HG03095 (cell line): ENCODE results near the gene NR3C2.
"Not testable (repeated sequence)": the region's sequence is repeated elsewhere in the genome, so short reads cannot be mapped to it uniquely, and the experiment has no call there.

Experiments used
- ATAC-seq: cut with Tn5 transposase; IDR thresholded peaks from one replicate; pipeline ENCODE4 v1.9.1; 2021; ENCODE audit warnings: moderate library complexity; ENCODE audit not compliant: unreplicated experiment

The NR3C2 gene

DNA sequence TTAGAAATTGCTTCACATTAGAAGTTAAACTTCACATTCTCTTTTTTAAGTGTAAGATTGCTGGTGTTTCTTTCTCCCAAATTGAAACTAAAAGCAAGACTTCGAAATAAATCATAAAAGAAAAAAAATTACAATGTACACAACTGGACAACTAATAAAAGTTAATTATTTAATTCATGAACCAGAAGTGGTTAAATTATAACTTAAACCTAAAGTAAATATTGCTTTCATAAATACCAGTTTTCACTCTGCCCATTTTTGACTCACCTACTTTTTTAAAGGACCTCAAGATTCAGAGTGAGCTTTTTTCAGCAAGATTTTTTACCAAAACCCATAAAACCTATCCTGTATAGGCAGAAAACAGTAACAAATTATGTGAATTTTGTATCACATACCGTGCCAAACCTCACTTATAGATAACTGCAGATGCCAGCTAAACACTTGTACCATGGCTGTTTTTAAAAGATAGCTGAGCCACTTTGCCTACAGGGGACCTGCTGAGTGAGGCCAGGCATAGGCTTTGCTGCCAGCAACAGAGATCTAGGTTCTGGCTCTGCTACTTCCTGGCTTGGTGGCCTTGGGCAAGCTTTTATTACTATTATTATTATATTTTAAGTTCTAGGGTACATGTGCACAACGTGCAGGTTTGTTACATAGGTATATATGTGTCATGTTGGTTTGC is 259.8 kb downstream of the NR3C2 start:
- ATAC-seq: no peak

DNA sequence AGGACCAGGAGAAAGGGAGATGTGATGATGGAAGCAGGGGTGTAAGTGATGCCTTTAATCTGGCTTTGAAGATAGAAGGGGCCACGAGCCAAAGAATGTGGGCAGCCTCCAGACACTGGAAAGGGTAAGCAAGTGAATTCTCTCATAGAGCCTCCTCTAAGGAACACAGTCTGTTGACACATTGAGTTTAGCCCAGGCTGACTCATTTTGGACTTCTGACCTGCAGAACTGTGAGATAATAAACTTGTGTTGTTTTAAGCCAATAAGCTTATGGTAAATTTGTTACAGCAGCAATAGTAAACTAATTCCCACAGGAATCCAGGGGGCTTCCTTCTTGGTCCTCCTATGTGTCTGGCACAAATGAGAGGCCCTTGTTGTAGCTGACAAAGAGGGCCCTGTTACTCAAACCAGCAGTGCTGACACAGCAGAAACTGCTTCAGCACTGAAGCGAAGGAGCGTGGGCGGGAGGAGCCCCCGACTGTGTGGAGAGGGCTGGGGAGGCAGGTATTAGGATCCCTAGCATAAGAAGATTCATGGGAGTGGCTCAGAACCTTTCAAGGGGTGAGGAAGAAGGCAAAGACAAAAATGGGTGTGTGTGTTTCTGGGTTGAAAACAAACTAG is 268.7 kb downstream of the NR3C2 start:
- no peak for ATAC-seq

DNA sequence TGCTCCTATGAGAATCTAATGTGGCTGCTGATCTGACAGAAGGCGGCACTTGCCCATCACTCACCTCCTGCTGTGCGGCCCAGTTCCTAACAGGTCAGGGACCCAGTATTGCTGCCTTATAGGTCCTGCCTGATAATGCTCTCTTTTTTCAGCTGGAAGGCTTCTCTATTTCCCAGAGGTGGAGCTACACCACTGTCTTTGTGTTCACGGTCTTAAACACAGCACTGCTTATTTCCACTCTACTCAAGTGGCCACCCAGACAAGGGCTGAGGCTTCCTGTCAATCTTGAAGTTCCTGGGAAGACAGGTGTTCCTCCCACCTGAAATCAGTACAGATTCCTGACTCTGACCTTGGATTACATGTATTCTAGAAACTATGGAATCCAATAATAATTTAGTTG is 270.6 kb downstream of the NR3C2 start:
- ATAC-seq: no peak

DNA sequence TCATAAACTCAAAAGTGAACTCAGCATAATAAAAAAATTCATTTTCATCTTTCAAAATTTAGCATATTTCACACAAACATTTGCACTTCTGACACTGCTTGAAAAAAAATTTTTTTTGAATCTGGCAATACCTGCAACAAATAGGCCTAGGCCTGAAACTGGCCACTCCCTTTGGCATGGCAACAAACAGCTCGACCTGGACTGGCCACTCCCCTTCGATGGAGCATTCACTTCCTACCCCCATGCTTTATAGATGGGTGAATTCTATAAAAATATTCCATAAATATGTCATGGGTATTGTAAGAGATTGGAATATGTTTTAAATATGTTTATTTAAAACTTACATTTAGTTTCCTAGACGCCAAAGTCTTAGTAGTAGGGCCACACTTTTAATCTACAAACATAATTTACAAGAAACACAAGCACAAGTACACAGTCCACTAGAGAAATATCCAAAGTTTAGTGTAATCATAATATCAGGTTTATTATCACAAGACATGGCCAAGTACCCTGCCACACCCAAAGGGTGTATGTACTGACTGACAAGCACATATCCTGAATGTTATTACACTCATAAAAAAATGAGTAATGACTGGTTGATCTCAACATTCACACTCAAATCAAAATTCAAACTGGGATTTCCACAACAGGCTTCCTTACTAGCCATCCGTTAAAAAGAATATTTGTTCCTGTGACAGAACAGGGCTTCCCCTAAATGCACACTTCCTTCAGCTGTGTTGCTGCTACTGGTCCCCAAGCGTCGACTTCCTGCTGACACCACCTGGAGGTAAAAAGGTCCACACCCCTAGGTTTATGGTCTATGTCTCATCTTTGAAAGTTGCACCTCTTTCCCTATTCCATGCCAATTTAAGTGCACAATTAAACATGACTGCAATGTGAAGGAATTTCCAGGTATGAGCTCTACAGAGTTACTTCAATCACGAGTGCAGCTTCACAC is 271.5 kb downstream of the NR3C2 start:
- no peak for ATAC-seq

DNA sequence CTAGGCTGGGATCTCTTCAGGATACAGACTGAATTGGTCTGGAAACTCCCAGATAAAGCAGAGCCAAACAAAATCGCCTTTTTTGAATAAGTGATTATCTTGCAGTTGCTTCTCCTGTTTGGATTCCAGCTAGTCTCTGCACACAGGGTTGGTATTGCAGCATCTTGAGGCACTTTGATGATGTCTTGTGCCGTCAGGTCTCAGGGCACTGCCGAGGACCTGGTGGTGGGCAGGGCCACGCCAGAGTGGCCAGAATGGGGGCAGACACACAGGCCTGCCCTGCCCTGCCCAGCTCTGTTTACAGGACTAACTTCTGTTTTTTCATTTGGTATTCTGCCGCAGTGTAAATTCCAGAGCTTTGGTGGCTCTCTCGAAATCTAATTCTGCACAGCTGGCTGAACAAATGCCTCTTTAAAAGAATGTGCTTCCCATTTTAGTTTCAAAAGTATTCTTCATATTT is 276.1 kb downstream of the NR3C2 start:
- no peak for ATAC-seq

DNA sequence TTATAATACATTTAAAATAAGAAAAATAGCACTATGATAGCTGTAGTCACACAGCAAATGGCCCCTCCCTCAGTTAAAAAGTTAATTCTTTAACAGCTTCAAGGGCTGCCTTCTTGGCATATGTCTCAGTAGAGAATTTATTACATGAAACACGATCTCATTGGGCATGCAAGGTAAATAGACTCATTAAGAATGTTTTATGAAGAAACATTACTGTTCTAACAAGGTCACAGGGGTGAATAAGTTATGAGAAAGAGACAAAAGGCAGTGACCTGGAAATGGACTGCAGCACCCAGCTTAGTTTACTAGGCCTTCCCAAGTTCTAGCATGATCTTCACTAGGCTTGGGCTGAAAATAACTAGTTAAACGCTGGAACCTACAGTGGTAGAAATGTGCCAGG is 277.7 kb downstream of the NR3C2 start:
- no peak for ATAC-seq

DNA sequence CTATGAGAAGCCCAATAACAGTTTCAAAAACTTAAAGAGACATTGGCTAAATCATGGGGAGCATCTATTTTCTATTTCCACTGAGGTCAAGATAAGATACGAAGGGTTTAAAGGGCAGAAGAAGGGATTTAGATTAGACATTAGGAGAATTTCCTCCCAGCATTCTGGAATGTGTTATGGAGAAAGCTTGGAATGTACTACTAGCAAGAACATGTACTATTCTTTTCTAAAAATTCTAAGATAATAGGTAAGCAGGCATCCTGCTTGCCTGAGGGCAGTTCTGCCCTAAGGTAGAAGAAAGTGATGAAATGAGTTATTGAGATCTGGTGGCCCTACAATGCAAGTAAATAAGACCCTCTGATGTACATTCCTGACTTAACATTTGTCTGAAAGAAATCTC is 279.2 kb downstream of the NR3C2 start:
- no peak for ATAC-seq

DNA sequence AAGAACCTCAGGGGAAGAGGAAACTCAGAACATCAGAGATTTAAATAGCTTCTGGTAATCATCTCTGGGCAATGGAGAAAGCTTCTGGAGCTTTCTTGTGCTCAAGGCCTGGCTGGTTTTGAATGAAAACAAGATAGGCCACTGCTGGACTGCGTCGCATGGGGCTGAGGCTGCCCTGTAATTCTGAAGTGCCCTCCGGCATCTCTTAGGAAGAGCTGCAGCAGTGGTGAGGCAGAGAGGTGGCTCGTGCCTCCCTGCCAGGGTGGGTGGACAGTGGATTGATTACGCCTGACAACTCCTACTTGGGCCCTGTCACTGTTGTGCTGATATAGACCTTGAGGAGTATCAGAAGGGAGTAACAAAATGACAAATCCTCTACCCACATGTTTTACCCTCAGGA is 279.7 kb downstream of the NR3C2 start:
- ATAC-seq: no peak

DNA sequence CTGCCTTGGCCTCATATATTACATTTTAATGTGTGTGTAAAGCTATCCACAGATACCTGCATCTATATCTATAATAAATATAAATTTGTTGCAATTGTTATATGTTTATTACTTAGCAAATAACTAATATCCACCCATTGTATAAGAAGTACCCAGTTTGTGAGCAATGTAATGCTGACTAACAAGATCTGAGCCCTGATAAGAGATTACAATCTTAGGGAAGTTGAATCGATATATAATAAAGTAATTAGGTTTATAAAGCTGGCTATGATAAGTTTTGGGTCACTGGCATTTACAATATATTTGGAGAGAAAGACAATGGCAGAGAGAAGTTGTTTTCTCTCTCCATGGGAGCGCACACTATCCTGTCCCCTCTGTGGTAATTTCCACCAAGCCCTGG is 280.6 kb downstream of the NR3C2 start:
- no peak for ATAC-seq

DNA sequence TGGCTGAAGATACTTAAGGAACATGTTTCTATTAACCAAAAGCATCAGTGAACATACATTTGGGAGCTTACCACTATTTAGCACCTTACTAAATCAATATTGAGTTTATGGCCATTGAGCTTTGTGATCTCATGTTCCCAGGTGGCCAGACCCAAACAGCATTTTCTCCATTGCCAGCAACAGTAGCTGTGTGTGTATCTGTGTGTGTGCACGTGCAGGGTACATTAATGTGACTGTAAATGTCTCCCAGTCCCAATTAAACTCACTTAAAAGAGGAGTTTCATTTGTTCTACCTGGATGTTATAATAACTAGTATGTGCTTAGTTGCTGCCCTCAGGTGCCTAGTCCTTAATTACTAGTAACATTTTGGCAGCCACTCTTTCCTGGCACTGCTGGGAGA is 282.4 kb downstream of the NR3C2 start:
- no peak for ATAC-seq

DNA sequence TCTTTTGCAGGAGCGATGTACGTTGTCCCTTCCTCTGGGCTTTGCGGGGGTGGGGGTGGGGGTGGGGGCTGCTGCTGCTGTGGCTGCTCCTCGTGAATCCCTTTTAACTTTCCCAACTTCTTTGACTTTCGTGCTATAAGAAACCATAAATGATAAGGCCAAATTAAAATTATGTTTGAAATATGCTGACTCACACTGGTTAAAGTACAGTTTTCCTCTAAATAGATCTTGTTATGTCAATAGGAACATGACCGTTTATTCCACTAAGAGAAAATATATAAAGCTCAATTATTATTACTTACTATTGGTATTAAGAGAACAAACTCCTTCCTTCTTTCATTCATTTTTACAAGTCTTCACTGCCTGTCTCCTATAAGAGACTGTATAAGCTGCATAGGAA is 287.4 kb downstream of the NR3C2 start:
- no peak for ATAC-seq

DNA sequence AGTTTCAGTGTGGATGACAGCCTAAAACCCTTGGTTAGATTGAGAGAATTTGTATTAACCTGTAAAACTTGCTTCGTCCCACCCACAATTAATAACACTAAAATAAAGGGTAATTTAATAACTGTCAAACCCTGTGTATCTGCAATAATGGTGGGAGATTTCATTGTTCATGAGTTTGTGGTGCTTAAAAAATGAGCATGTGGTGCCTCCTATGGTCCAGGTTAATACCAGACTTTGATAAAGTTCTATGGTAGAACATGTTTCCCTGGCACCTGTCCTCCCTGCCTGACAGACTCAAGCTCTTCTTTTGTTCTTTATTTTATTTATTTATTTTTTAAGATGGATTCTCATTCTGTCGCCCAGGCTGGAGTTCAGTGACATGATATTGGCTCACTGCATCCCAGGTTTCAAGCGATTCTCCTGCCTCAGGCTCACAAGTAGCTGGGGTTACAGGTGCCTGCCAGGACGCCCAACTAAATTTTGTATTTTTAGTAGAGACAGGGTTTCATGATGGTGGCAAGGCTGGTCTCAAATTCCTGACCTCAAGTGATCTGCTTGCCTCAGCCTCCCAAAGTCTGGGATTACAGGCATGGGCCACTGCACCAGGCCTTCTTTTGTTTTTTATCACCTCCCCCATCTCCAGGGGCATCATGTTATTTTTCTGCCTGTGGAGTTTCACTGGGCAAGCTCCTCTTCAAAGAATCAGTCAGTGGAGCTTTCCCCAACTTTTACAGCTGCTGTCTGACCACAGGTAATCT is 289.2 kb downstream of the NR3C2 start:
- no peak for ATAC-seq

DNA sequence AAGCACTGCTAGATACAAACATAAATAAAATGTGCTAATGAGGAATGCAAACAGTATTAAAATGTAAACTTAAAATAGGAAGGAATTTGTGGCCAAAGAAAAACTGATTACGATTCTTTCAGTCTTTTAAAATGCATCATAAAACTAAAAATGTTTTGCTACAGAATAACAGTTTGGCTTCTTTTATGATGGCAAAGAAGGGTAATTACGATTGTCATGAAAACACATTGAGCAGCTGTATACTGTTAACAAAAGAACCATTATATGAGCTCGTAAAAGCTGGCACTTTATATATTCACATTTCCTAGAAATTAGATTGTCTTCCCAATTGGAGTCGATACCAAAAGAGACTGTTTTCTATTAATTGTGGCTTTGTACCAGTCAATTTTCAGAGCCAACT is 290.4 kb downstream of the NR3C2 start:
- ATAC-seq: no peak

DNA sequence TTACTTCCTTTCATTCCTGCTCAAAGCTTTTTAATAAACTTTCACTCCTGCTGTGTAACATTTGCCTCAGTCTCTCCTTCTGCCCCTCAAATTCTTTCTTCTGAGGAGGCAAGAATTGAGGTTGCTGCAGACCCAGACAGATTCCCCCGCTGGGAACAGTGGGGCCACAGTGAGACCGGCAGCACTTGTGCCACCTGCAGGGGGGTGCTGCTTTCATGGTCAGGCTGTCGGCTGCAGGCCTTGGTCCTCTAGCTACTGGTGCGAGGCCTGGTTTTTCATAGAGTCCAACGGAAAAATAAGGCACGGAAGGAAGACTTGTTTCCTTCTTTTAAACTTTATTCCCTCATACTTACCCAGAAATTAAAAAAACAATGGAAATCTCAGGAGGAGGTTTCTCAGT is 296.7 kb downstream of the NR3C2 start:
- ATAC-seq: no peak

DNA sequence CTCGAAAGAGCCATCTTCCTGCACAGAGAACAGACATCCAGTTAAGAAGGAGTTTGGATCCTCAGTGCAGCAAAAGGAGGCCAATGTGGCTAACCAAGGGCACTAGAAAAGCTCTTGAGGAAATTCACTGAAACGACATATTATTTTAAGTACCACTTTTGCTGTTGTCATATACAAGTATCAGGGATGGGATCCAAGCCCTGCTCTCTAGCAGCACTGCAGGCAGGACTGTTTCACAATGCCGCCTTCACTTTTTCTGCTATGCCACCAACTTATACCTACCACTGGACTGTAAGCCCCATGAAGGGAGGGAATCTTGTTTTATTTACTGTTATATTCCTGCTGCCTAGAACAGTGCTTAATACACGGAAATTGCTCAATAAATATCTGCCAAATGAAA is 299.0 kb downstream of the NR3C2 start:
- no peak for ATAC-seq

DNA sequence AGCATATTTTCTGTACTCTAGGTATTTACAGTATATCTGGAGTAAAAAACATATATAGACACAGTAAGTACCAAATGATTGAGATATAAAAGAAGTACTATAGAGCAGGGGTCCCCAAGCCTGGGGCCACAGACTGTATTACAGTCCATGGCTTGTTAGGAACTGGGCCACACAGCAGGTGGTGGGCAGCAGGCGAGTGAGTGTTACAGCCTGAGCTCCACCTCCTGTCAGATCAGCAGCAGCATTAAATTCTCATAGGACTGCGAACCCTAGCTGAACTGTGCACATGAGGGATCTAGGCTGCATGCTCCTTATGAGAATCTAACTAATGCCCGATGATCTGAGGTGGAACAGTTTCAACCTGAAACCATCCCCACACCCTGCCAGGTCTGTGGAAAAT is 300.7 kb downstream of the NR3C2 start:
- ATAC-seq: no peak

DNA sequence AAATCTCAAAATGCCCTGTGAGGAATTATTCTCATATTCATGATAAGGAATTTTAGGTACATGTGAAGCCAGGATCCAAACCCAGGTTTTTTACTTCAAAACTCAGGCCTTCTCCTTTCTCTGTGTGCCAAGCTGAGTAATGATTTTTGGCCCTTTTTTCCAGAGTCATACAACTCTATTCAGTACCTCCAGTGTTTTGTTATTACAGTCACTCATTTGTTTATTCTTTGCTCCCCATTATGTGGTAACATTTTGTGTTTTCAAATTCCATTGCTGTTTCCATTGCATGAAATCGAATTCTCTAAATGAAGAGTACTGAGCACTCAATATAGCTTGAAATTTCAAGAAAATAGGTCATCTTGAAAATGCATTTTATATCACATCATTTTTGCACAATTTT is 315.4 kb downstream of the NR3C2 start:
- ATAC-seq: no peak

DNA sequence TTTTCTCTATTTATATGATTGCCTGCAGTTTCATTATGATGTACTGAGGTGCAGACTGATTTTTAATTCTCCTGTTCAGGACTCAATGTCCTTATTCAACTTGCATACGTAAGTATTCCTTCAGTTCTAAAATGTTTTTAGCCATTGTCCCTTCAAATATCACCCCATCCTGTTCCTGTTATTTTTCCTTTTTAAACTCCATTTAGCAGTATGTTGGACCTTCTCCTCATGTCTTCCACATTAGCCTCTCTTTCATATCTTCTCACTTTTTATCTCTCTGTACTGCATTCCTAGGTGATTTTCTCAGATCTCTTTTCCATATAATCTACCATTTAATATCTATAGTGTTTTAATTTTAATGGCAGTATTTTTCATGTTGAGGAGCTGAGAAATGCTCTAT is 317.7 kb downstream of the NR3C2 start:
- no peak for ATAC-seq

DNA sequence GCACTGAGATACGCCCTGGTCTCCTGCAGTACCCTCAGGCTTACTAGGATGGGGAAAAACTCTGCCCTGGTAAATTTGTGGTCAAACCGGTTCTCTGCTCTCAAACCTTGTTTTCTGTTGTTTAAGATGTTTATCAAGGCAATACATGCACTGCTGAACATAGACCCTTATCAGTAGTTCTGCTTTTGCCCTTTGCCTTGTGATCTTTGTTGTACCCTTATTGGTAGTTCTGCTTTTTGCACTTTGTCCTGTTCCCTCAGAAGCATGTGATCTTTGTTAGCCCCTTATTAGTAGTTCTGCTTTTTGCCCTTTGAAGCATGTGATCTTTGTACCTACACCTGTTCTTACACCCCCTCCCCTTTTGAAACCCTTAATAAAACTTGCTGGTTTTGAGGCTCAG is 319.1 kb downstream of the NR3C2 start:
- ATAC-seq: not testable (repeated sequence)

DNA sequence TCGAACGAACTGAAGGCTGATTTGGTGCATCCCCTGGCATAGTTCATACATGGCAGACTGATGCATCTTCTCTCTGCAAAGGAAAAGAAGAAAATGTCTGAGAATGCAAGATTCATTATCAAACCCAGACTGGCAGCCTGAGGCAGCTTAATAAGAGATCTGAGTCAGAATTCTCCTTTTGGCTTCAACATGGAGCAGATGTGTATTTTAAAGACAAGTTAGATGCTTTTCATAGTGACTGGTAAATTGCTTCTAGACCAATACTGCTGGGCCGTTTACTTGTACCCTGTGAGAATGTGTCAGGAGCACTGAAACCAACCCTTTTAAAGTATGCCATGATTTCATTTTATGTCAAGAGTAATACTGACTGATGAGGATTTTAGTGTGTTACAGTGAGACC is 322.0 kb downstream of the NR3C2 start:
- ATAC-seq: no peak

DNA sequence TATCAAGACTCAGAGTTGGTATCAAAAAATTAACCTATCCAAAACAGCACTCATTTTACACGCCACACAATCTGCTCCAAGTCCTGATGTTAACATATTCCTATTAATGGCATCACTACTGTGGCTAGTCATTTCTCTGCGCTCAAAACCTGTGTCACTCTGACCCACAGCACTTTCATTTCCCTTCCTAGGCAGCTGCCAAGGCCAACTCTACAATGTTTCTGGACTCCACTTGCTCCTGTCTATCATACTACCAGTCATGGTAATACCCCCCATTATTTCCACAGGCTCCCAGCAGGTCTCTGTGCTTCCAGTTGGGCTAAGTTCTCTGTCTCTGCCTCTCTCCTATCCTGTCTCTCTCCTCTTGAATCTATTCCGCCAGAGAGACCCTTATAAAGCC is 323.6 kb downstream of the NR3C2 start:
- ATAC-seq: no peak
